H1 (cell line): ENCODE data around the gene MIPOL1.

ENCODE experiments used
- CEBPB ChIP-seq: IDR thresholded peaks from 2 replicates; pipeline ENCODE4 v1.6.1; 2012; ENCODE audit warnings: low read depth, low read length
- GABPA ChIP-seq: IDR thresholded peaks from 2 replicates; pipeline ENCODE4 v1.6.1; 2011; ENCODE audit warnings: mild to moderate bottlenecking, low read length, moderate library complexity, borderline replicate concordance; ENCODE audit not compliant: insufficient read depth
- JUND ChIP-seq: IDR thresholded peaks from 2 replicates; pipeline ENCODE4 v1.6.1; 2011; ENCODE audit warnings: mild to moderate bottlenecking, improper control_type of control experiment, low read length
- POLR2A ChIP-seq, 2 experiments: IDR thresholded peaks; 1 replicate in 1 of 2; 2 replicates in 1 of 2; pipeline ENCODE4 v1.6.1; 2011; ENCODE audit warnings: low read depth in 2 of 2, low read length in 2 of 2, mild to moderate bottlenecking in 2 of 2; ENCODE audit errors: control extremely low read depth in 1 of 2
- POLR2AphosphoS5 ChIP-seq: IDR thresholded peaks from 2 replicates; pipeline ENCODE4 v1.6.1; 2011; ENCODE audit warnings: low read depth, low read length
- SIRT6 ChIP-seq: IDR thresholded peaks from one replicate; pipeline ENCODE4 v1.7.1; 2012; ENCODE audit warnings: low read length, inconsistent platforms
- SUZ12 ChIP-seq: fragments of 200-600 bp; sonication (generic); IDR thresholded peaks from 2 replicates; pipeline ENCODE4 v1.6.1; 2012; ENCODE audit warnings: mild to moderate bottlenecking, inconsistent platforms, low read length, moderate library complexity, mixed read lengths
- YY1 ChIP-seq: IDR thresholded peaks from 2 replicates; pipeline ENCODE4 v1.6.1; 2011; ENCODE audit warnings: low read depth, mild to moderate bottlenecking, low read length
- ZNF274 ChIP-seq: IDR thresholded peaks from 2 replicates; pipeline ENCODE4 v1.7.0; 2012; ENCODE audit warnings: low read length, borderline replicate concordance; ENCODE audit errors: extremely low read depth
- TF ChIP-seq, protein P1 (sequence below), 3 experiments: IDR thresholded peaks; 1 replicate in 2 of 3; 2 replicates in 1 of 3; pipeline versions ENCODE4 v1.5.1 to v1.6.1; 2011; ENCODE audit warnings: low read length in 3 of 3, mild to moderate bottlenecking in 3 of 3, inconsistent platforms in 2 of 3, low read depth in 1 of 3, moderate library complexity in 1 of 3; ENCODE audit not compliant: insufficient read depth in 1 of 3; ENCODE audit errors: control extremely low read depth in 1 of 3
- TF ChIP-seq, protein P2 (sequence below): IDR thresholded peaks from 2 replicates; pipeline ENCODE4 v1.6.1; 2011; ENCODE audit warnings: low read length, improper control_type of control experiment
- TF ChIP-seq, protein P3 (sequence below): IDR thresholded peaks from 2 replicates; pipeline ENCODE4 v1.6.1; 2012; ENCODE audit warnings: inconsistent platforms

DNA sequence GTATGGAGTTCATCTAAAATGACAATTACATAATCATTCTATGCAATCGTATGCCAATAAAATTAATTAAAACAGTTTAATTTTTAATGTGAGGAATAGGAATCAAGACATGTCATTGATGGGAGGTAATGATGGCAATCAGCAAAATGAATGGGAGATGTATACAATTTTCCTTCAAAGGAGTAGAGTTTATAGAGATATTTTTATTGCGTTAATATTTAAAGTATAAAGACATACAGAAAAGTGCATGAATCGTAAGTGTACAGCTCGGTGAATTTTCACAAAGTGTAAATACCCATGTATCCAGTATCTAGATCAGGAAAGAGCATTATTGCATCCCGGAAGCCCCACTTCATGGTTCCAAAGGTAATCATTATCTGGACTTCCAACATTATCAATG is 1.2 kb downstream of the MIPOL1 start:
- TF ChIP-seq JUND = no peak
- TF ChIP-seq POLR2A (IDR thresholded peaks at IDR 0.05; ENCODE audit: control extremely low read depth in 1 of 2, low read depth in 2 of 2, low read length in 2 of 2) = no peak
- TF ChIP-seq, protein P1, sequence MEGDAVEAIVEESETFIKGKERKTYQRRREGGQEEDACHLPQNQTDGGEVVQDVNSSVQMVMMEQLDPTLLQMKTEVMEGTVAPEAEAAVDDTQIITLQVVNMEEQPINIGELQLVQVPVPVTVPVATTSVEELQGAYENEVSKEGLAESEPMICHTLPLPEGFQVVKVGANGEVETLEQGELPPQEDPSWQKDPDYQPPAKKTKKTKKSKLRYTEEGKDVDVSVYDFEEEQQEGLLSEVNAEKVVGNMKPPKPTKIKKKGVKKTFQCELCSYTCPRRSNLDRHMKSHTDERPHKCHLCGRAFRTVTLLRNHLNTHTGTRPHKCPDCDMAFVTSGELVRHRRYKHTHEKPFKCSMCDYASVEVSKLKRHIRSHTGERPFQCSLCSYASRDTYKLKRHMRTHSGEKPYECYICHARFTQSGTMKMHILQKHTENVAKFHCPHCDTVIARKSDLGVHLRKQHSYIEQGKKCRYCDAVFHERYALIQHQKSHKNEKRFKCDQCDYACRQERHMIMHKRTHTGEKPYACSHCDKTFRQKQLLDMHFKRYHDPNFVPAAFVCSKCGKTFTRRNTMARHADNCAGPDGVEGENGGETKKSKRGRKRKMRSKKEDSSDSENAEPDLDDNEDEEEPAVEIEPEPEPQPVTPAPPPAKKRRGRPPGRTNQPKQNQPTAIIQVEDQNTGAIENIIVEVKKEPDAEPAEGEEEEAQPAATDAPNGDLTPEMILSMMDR (IDR thresholded peaks at IDR 0.05; ENCODE audit: control extremely low read depth in 1 of 3, insufficient read depth in 1 of 3, low read depth in 1 of 3, low read length in 3 of 3) = no peak
- no peak for TF ChIP-seq YY1
- no peak for TF ChIP-seq SIRT6
- TF ChIP-seq CEBPB = no peak
- no peak for TF ChIP-seq GABPA
- TF ChIP-seq, protein P2, sequence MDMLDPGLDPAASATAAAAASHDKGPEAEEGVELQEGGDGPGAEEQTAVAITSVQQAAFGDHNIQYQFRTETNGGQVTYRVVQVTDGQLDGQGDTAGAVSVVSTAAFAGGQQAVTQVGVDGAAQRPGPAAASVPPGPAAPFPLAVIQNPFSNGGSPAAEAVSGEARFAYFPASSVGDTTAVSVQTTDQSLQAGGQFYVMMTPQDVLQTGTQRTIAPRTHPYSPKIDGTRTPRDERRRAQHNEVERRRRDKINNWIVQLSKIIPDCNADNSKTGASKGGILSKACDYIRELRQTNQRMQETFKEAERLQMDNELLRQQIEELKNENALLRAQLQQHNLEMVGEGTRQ = no peak
- TF ChIP-seq, protein P3, sequence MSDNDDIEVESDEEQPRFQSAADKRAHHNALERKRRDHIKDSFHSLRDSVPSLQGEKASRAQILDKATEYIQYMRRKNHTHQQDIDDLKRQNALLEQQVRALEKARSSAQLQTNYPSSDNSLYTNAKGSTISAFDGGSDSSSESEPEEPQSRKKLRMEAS = no peak
- no peak for TF ChIP-seq POLR2AphosphoS5
- TF ChIP-seq ZNF274 = no peak
- no peak for TF ChIP-seq SUZ12
